A549 treated with Hydrocortisone at 1 μM for 4 hours (cell line): ENCODE measurements around the gene PHC2. TPM values are rescaled to one million over a fixed set of nuclear protein-coding genes. Genes with fewer than 3 reads are reported as not detected.

ENCODE experiments used
- total RNA-seq: library from RNA; stranded (reverse); fragments of 200-300 nt; extraction: Qiagen RNA extraction; gene quantifications from 5 replicates; pipeline ENCODE4 v1.2.3, GENCODE V29; 2022

Gene PHC2, protein sequence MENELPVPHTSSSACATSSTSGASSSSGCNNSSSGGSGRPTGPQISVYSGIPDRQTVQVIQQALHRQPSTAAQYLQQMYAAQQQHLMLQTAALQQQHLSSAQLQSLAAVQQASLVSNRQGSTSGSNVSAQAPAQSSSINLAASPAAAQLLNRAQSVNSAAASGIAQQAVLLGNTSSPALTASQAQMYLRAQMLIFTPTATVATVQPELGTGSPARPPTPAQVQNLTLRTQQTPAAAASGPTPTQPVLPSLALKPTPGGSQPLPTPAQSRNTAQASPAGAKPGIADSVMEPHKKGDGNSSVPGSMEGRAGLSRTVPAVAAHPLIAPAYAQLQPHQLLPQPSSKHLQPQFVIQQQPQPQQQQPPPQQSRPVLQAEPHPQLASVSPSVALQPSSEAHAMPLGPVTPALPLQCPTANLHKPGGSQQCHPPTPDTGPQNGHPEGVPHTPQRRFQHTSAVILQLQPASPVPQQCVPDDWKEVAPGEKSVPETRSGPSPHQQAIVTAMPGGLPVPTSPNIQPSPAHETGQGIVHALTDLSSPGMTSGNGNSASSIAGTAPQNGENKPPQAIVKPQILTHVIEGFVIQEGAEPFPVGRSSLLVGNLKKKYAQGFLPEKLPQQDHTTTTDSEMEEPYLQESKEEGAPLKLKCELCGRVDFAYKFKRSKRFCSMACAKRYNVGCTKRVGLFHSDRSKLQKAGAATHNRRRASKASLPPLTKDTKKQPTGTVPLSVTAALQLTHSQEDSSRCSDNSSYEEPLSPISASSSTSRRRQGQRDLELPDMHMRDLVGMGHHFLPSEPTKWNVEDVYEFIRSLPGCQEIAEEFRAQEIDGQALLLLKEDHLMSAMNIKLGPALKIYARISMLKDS
- 94.0 to 113 TPM (median 111 TPM) in 5 replicates for total RNA-seq

DNA sequence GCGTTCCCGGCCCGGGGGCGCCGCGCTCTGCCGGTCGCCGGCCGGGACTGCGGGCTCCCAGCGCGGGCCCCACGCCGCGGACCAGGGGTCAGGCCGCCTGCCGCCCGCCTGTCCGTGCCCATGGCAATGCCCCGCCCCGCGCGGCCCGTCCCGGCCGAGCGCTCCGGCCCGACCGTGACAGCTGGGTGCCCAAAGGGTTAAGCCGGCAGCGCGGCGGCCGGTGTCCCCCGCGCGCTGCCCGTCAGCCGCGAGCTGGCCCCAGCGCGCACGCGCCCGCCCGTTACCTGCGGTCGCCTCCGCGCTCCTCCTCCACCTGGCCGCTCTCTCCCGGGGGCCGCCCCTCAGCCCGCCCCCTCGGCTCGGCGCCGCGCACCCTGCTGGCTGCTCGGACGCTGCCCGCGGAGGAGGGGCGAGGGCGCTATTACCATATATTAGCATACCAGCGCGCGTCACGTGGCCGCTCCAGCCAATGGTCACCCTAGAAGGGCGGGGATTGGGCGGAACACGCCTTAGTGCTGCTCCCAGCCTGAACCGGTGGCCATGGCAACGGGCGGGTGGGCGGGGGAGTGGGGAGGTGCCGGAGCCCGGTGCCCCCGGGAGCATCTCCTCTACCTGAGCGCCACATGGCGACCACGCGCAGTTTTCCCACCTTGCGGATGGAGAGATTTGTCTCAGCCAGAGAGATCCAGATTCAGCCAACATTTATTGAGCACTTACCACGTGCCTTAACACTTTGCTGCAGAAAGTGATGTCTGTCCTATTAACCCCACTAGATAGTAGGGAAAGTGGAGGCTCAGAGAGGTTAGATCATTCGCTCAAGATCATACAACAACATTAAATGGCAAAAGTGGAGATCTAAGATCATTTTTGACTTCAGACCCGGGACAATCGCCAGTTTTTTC lies at the start of gene PHC2:
Gene PHC2, minus strand, starts transcription at position 404 of the 902 bp plus-strand sequence. CDS start 55,556 bp downstream, outside the sequence.

DNA sequence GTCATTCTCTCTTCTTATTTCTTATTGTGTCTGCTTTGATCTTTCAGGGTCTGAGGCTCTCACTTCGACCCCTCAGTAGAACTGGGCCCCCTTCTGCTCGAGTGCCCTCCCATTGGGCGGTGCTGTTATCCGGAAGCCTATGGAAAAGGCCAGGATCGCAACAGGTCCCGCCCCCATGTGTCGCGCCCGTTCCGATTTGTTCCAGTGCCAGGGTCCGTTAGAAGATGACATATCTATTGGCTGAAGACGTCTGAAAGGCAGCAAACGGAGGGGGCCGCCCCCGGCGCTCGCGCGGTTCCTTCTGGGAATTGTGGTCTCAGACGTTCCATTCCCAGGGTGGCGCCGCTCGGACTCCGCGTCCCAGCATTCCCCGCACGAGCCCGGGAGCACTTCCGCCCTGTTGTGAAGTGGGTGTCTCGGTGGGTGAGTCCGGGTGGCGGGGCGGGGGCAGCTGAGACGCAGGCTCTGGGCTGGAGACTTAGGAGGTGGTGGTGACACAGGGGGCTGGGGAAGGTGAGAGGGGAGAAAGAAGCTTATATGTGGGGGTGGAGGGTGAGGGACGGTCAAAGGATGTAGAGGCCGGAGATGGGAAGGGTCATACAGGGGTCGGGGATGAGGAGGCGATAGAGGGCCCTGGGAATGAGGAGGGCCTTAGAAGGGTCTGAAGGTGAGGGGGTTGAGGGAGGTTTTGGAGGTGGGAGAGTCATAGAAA lies 41.5 kb upstream of the PHC2 start, which contains the start of gene ZSCAN20:
Gene ZSCAN20, plus strand, starts transcription at position 377 of the 712 bp plus-strand sequence. CDS start 6,644 bp downstream, outside the sequence.

DNA sequence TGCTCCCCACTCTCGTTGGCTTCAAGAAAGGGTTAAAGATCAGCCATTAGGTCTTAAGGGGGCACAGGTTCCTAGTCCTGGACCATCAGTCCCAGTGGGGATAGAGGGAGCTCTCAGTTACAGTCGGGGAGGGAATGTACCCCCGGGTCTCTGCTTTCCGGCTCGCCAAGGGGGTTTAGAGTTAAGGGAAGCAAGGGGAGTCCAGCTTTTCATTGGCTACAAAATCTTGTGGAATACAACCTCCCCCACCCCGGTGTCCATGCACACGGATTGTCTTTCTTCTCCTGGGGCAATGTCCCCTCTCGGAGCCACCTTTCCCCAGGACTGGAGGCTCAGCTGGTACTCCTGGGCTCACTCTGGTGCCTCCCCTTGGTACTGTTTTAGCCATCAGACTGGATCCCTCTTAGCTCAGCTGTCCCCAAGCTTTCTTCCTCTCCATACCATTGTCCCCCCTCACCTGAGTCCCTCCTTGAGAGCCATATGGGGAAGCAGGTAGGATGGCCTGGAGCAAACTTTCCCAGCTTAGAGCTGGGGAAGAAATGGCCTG lies 110.2 kb downstream of the PHC2 start, which contains the start of gene A3GALT2:
Gene A3GALT2, minus strand, starts transcription at position 480 of the 547 bp plus-strand sequence. Its CDS starts 0 bp downstream, at position 480.

Other genes with a start within 250 kb of the PHC2 start
- gene TRIM62, start 249.1 kb downstream of the PHC2 start, total RNA-seq: 2.0 to 2.3 TPM (median 2.2 TPM) in 5 replicates
- gene ZNF362, start 174.6 kb downstream of the PHC2 start, total RNA-seq: 7.9 to 12.9 TPM (median 10.5 TPM) in 5 replicates
- gene A3GALT2, start 110.0 kb downstream of the PHC2 start, total RNA-seq: not detected in 5 replicates
- gene ZSCAN20, start 41.5 kb upstream of the PHC2 start, total RNA-seq: 1.4 to 2.9 TPM (median 1.9 TPM) in 5 replicates